Right lung (tissue), 5 donors: ENCODE results near the gene GYS1. TPM values are rescaled to one million over a fixed set of nuclear protein-coding genes. Genes with fewer than 3 reads are reported as not detected.
"Not testable (repeated sequence)": the region's sequence is repeated elsewhere in the genome, so short reads cannot be mapped to it uniquely, and the experiment has no call there.

Source experiments
- DNase-seq, 2 donors: peaks; one replicate each; pipeline ENCODE4 v3.0.0-alpha.2; 2013
- polyA plus RNA-seq, 5 donors: library from polyadenylated mRNA; unstranded; fragments of 120-200 nt; gene quantifications; one replicate each; pipeline versions ENCODE4 v1.2.1 to v1.2.3, GENCODE V29; 2013; ENCODE audit warnings: inconsistent platforms in 1 of 5, low replicate concordance in 1 of 5; ENCODE audit not compliant: insufficient read length in 5 of 5, insufficient read depth in 1 of 5

The GYS1 gene
- polyA plus RNA-seq, 5 donors, result 36.9 to 54.5 (median 44.4) TPM

- no peak for DNase-seq
Measured at GRCh38 chr19:49019242-49019932, 26.3 kb upstream of the GYS1 start.

GRCh38 chr19:49018388-49019241, 25.5 kb upstream of the GYS1 start:
- DNase-seq, result not testable (repeated sequence)

GRCh38 chr19:49017666-49018351, 24.7 kb upstream of the GYS1 start:
- no peak for DNase-seq

GRCh38 chr19:49017041-49017665, 24.0 kb upstream of the GYS1 start, which contains the start of gene LHB:
Gene LHB (minus strand): TSS chr19:49017091. CDS start chr19:49017081, 10 bp downstream.
- DNase-seq, result no peak

GRCh38 chr19:49016067-49016839, 23.1 kb upstream of the GYS1 start:
- no peak for DNase-seq

GRCh38 chr19:49014870-49015255, 21.8 kb upstream of the GYS1 start:
- DNase-seq, result no peak

GRCh38 chr19:49014123-49014869, 21.2 kb upstream of the GYS1 start:
- DNase-seq, result no peak

GRCh38 chr19:49011194-49011593, 18.1 kb upstream of the GYS1 start:
- DNase-seq, result no peak

- no peak for DNase-seq
Measured at GRCh38 chr19:49010453-49010852, 17.3 kb upstream of the GYS1 start.

GRCh38 chr19:49009828-49010227, 16.7 kb upstream of the GYS1 start:
- DNase-seq, result no peak

GRCh38 chr19:49006905-49007304, 13.8 kb upstream of the GYS1 start:
- DNase-seq, result no peak

- DNase-seq, result no peak
Measured at GRCh38 chr19:49004964-49005614, 12.0 kb upstream of the GYS1 start.

GRCh38 chr19:49004133-49004532, 11.0 kb upstream of the GYS1 start:
- no peak for DNase-seq

- DNase-seq, result no peak
Measured at GRCh38 chr19:48999481-49000325, 6.6 kb upstream of the GYS1 start.

- no peak for DNase-seq
Measured at GRCh38 chr19:48997972-48998371, 4.9 kb upstream of the GYS1 start.

- no peak for DNase-seq
Measured at GRCh38 chr19:48994035-48994386, 902 bp upstream of the GYS1 start.

GRCh38 chr19:48992581-48993174, 431 bp downstream of the GYS1 start:
- no peak for DNase-seq

GRCh38 chr19:48991873-48992580, 1.1 kb downstream of the GYS1 start:
- peak; percentile 27 to 61 for DNase-seq
